Measurements from ENCODE around the gene LRRC41.
"Not testable (repeated sequence)": the region's sequence is repeated elsewhere in the genome, so short reads cannot be mapped to it uniquely, and the experiment has no call there.

DNA sequence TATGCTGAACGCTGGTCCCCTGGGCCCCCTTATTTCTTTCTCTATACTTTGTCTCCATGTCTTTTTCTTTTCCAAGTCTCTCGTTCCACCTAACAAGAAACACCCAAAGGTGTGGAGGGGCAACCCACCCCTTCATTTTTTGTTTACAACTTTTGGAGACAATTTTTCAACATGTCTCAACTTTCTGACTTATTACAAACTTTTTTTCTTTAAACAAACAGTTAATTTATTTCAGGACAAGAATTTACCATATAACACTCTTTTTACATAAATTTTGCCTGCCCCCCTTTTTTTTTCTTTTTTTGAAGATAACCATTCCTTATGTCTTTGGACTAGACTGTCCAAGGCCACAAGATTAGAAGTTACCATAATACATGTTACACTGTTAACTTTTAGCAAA, 27.0 kb upstream of the LRRC41 start:
- not testable (repeated sequence) for TF ChIP-seq EZH2 (IDR thresholded peaks at IDR 0.05; ENCODE audit: borderline replicate concordance, insufficient read depth, low read depth, low read length, poor library complexity, severe bottlenecking)
- TF ChIP-seq, protein P1, sequence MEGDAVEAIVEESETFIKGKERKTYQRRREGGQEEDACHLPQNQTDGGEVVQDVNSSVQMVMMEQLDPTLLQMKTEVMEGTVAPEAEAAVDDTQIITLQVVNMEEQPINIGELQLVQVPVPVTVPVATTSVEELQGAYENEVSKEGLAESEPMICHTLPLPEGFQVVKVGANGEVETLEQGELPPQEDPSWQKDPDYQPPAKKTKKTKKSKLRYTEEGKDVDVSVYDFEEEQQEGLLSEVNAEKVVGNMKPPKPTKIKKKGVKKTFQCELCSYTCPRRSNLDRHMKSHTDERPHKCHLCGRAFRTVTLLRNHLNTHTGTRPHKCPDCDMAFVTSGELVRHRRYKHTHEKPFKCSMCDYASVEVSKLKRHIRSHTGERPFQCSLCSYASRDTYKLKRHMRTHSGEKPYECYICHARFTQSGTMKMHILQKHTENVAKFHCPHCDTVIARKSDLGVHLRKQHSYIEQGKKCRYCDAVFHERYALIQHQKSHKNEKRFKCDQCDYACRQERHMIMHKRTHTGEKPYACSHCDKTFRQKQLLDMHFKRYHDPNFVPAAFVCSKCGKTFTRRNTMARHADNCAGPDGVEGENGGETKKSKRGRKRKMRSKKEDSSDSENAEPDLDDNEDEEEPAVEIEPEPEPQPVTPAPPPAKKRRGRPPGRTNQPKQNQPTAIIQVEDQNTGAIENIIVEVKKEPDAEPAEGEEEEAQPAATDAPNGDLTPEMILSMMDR (IDR thresholded peaks at IDR 0.05): not testable (repeated sequence)

Measured in B cell (primary cell).